GM23338 (cell line): ENCODE results near the gene WNT9A. TPM values are rescaled to one million over a fixed set of nuclear protein-coding genes. Genes with fewer than 3 reads are reported as not detected.

Experiments used
- ATAC-seq: fragments of 200-7000 bp; cut with Tn5 transposase; 3 replicates; pipeline ENCODE4 v1.9.1; 2020
- DNase-seq: peaks from one replicate; pipeline ENCODE4 v3.0.0-alpha.2; 2015; ENCODE audit warnings: low spot score
- H2AFZ ChIP-seq: fragments of 200-600 bp; sonication (generic); 2 replicates; pipeline ENCODE4 v1.8.0; 2016; ENCODE audit warnings: antibody characterized with exemption, mild to moderate bottlenecking, moderate library complexity
- H3F3A ChIP-seq: fragments of 200-600 bp; sonication (generic); replicated peaks from 2 replicates; pipeline ENCODE4 v1.8.0; 2017; ENCODE audit warnings: antibody characterized with exemption, mixed run types, low read depth
- H3K27ac ChIP-seq: fragments of 200-600 bp; sonication (generic); 2 replicates; pipeline ENCODE4 v1.6.1; 2016; ENCODE audit warnings: low read depth
- H3K27me3 ChIP-seq: fragments of 200-600 bp; sonication (generic); 2 replicates; pipeline ENCODE4 v1.8.0; 2016; ENCODE audit warnings: mild to moderate bottlenecking, mixed run types, moderate library complexity; ENCODE audit not compliant: insufficient read depth
- H3K36me3 ChIP-seq: fragments of 200-600 bp; sonication (generic); 2 replicates; pipeline ENCODE4 v1.8.0; 2016; ENCODE audit warnings: mild to moderate bottlenecking; ENCODE audit not compliant: insufficient read depth
- H3K4me1 ChIP-seq: fragments of 200-600 bp; sonication (generic); 2 replicates; pipeline ENCODE4 v1.8.0; 2016; ENCODE audit warnings: mild to moderate bottlenecking, moderate library complexity; ENCODE audit not compliant: insufficient read depth
- H3K4me2 ChIP-seq: fragments of 200-600 bp; sonication (generic); 2 replicates; pipeline ENCODE4 v1.7.1; 2017; ENCODE audit warnings: mixed run types
- H3K4me3 ChIP-seq: fragments of 200-600 bp; sonication (generic); 2 replicates; pipeline ENCODE4 v1.6.1; 2016; ENCODE audit warnings: mixed run types
- H3K79me2 ChIP-seq: fragments of 200-600 bp; sonication (generic); replicated peaks from 2 replicates; pipeline ENCODE4 v1.8.0; 2017; ENCODE audit warnings: mild to moderate bottlenecking; ENCODE audit not compliant: insufficient read depth
- H3K9me2 ChIP-seq: fragments of 200-600 bp; sonication (generic); 2 replicates; pipeline ENCODE4 v1.8.0; 2017; ENCODE audit not compliant: insufficient read depth
- H4K20me1 ChIP-seq: fragments of 200-600 bp; sonication (generic); replicated peaks from 2 replicates; pipeline ENCODE4 v1.8.0; 2017; ENCODE audit warnings: mild to moderate bottlenecking; ENCODE audit not compliant: insufficient read depth
- H3K27ac Mint-ChIP-seq: 2 replicates; pipeline ENCODE4 v1.8.0; 2020; ENCODE audit warnings: inconsistent platforms, mild to moderate bottlenecking, moderate library complexity, mixed read lengths
- H3K27me3 Mint-ChIP-seq: 3 replicates; pipeline ENCODE4 v1.8.0; 2022; ENCODE audit warnings: low read depth, mild to moderate bottlenecking, moderate library complexity, mixed read lengths, inconsistent platforms; ENCODE audit not compliant: insufficient read depth, poor library complexity
- H3K36me3 Mint-ChIP-seq: 3 replicates; pipeline ENCODE4 v1.8.0; 2021; ENCODE audit warnings: low read depth, mild to moderate bottlenecking, inconsistent platforms, moderate library complexity, mixed read lengths
- H3K4me1 Mint-ChIP-seq: 3 replicates; pipeline ENCODE4 v1.8.0; 2020; ENCODE audit warnings: mild to moderate bottlenecking, inconsistent platforms, mixed read lengths
- H3K4me3 Mint-ChIP-seq: 3 replicates; pipeline ENCODE4 v1.8.0; 2021; ENCODE audit warnings: moderate library complexity, mild to moderate bottlenecking, inconsistent platforms, mixed read lengths
- H3K9me3 Mint-ChIP-seq: 3 replicates; pipeline ENCODE4 v1.8.0; 2020; ENCODE audit warnings: moderate library complexity, mild to moderate bottlenecking, inconsistent platforms, mixed read lengths
- JUNB ChIP-seq: IDR thresholded peaks from one replicate; pipeline ENCODE4 v1.6.1; 2016; ENCODE audit warnings: antibody characterized with exemption; ENCODE audit not compliant: unreplicated experiment
- NANOG ChIP-seq: IDR thresholded peaks from 2 replicates; pipeline ENCODE4 v1.6.1; 2016; ENCODE audit warnings: antibody characterized with exemption, borderline replicate concordance
- POLR2AphosphoS5 ChIP-seq: IDR thresholded peaks from 2 replicates; pipeline ENCODE4 v1.6.1; 2016; ENCODE audit warnings: antibody characterized with exemption, low read depth
- ZNF114 ChIP-seq: fragments of 250-450 bp; sonication (Bioruptor Pico); IDR thresholded peaks from 2 replicates; pipeline ENCODE4 v1.5.0; 2020; ENCODE audit warnings: mild to moderate bottlenecking, moderate library complexity
- ZNF462 ChIP-seq: fragments of 250-450 bp; sonication (Bioruptor Pico); IDR thresholded peaks from 2 replicates; pipeline ENCODE4 v1.5.0; 2020; ENCODE audit warnings: mild to moderate bottlenecking, moderate library complexity
- polyA plus RNA-seq: library from polyadenylated mRNA; unstranded; fragments of >200 nt; fragmentation: Nextera tagmentation; extraction: Ambion mirVana; gene quantifications from 2 replicates; pipeline ENCODE4 v1.2.1, GENCODE V29; 2016
- total RNA-seq: library from RNA; depleted of rRNA; stranded (reverse); fragments of >200 nt; shearing (Covaris generic); gene quantifications from 2 replicates; pipeline ENCODE4 v1.2.3, GENCODE V29; 2014
- TF ChIP-seq, protein P1 (sequence below), 2 experiments: fragments of 200-600 bp in 1 of 2; sonication (generic) in 1 of 2; conservative IDR thresholded peaks; 2 replicates each; pipeline versions ENCODE4 v1.5.1 to v1.6.1; 2016 to 2017; ENCODE audit warnings: antibody characterized with exemption in 2 of 2, low read depth in 2 of 2, mild to moderate bottlenecking in 2 of 2, moderate library complexity in 1 of 2
- TF ChIP-seq, protein P2 (sequence below): IDR thresholded peaks from one replicate; pipeline ENCODE4 v1.6.1; 2018; ENCODE audit warnings: antibody characterized with exemption; ENCODE audit not compliant: unreplicated experiment

The WNT9A gene
- total and polyA plus RNA-seq, 2 experiments from 2014 or later, result 0.06 to 2.0 TPM

- TF ChIP-seq, protein P1, sequence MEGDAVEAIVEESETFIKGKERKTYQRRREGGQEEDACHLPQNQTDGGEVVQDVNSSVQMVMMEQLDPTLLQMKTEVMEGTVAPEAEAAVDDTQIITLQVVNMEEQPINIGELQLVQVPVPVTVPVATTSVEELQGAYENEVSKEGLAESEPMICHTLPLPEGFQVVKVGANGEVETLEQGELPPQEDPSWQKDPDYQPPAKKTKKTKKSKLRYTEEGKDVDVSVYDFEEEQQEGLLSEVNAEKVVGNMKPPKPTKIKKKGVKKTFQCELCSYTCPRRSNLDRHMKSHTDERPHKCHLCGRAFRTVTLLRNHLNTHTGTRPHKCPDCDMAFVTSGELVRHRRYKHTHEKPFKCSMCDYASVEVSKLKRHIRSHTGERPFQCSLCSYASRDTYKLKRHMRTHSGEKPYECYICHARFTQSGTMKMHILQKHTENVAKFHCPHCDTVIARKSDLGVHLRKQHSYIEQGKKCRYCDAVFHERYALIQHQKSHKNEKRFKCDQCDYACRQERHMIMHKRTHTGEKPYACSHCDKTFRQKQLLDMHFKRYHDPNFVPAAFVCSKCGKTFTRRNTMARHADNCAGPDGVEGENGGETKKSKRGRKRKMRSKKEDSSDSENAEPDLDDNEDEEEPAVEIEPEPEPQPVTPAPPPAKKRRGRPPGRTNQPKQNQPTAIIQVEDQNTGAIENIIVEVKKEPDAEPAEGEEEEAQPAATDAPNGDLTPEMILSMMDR (conservative IDR thresholded peaks at IDR 0.05; ENCODE audit: low read depth in 2 of 2), result no peak
- TF ChIP-seq, protein P2, sequence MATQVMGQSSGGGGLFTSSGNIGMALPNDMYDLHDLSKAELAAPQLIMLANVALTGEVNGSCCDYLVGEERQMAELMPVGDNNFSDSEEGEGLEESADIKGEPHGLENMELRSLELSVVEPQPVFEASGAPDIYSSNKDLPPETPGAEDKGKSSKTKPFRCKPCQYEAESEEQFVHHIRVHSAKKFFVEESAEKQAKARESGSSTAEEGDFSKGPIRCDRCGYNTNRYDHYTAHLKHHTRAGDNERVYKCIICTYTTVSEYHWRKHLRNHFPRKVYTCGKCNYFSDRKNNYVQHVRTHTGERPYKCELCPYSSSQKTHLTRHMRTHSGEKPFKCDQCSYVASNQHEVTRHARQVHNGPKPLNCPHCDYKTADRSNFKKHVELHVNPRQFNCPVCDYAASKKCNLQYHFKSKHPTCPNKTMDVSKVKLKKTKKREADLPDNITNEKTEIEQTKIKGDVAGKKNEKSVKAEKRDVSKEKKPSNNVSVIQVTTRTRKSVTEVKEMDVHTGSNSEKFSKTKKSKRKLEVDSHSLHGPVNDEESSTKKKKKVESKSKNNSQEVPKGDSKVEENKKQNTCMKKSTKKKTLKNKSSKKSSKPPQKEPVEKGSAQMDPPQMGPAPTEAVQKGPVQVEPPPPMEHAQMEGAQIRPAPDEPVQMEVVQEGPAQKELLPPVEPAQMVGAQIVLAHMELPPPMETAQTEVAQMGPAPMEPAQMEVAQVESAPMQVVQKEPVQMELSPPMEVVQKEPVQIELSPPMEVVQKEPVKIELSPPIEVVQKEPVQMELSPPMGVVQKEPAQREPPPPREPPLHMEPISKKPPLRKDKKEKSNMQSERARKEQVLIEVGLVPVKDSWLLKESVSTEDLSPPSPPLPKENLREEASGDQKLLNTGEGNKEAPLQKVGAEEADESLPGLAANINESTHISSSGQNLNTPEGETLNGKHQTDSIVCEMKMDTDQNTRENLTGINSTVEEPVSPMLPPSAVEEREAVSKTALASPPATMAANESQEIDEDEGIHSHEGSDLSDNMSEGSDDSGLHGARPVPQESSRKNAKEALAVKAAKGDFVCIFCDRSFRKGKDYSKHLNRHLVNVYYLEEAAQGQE, result no peak
Measured at GRCh38 chr1:227996187-227996950, 48.6 kb upstream of the WNT9A start (continued).

DNA sequence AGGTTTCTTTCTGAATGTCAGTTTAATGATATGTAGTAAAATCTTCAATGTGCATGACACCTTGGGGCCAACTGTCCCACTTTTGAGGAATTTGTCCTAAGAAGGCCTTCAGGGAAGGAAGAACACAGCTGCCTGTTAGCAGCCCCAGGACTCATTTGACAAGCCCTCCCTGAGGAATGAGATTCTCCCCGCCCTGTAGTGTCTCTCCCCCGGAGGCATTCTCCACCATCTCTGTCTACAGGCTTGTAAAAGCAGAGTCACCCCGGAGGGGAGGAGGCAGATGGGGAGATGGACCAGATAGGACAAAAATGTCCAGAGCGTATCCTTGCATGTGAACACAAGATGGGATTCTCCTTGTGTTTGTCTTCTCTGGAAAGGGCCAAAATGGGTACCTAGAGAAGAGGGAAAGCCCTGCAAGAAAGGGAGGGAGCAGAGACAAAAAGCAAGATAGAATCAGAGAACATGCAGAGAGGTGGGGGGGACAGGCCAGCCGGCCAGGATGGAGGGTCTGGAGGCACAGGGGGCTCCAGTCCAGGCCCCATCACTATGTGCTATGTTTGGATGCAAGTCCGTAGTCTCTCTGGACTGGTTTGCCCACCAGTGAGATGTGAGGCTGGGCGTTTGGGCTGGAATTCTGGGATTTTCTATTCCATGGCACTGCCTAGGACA is 47.0 kb upstream of the WNT9A start:
- Mint-ChIP-seq H3K9me3 (peaks cover 35% of the 10 kb centered on the region), H3K4me1 (no peaks in the 10 kb centered on the region), H3K36me3 (no peaks in the 10 kb centered on the region), H3K27me3 (peaks cover 14% of the 10 kb centered on the region), H3K4me3 (no peak overlapping the region), H3K27ac (no peak overlapping the region)
- no peak overlapping the region for H3K4me3 ChIP-seq
- no peak overlapping the region for H3K4me2 ChIP-seq
- no peak for ATAC-seq
- no peaks in the 10 kb centered on the region for H3F3A ChIP-seq
- no peaks in the 10 kb centered on the region for H4K20me1 ChIP-seq
- no peak overlapping the region for H3K27ac ChIP-seq
- no peaks in the 10 kb centered on the region for H3K4me1 ChIP-seq
- DNase-seq, result no peak
- H3K36me3 ChIP-seq, result no peaks in the 10 kb centered on the region
- no peaks in the 10 kb centered on the region for H3K9me2 ChIP-seq
- H2AFZ ChIP-seq, result no peak overlapping the region
- no peaks in the 10 kb centered on the region for H3K79me2 ChIP-seq
- H3K27me3 ChIP-seq, result peaks cover 19% of the 10 kb centered on the region; the same call in 1 of the 2 replicates
- no peak for TF ChIP-seq ZNF114 (CRISPR knock-in tag)
- TF ChIP-seq ZNF462 (CRISPR knock-in tag), result no peak
- TF ChIP-seq NANOG, result no peak
- no peak for TF ChIP-seq POLR2AphosphoS5
- no peak for TF ChIP-seq JUNB
- TF ChIP-seq, protein P2, result no peak
